ENCODE data around the gene MPPED2.

- TF ChIP-seq ZNF274 (IDR thresholded peaks at IDR 0.05; ENCODE audit: low read depth, low read length), result no peak
- no peak for TF ChIP-seq YY1 (IDR thresholded peaks at IDR 0.05; ENCODE audit: insufficient read depth, insufficient read length)
Observed at GRCh38 chr11:30454111-30454510, 132.0 kb downstream of the MPPED2 start.
